DOHH2 (cell line): Measurements from ENCODE around the gene NSUN5.
"Not testable (repeated sequence)": the region's sequence is repeated elsewhere in the genome, so short reads cannot be mapped to it uniquely, and the experiment has no call there.

ENCODE experiments used
- EZH2phosphoT487 ChIP-seq: fragments of 200-600 bp; sonication (generic); IDR thresholded peaks from 2 replicates; pipeline ENCODE4 v1.6.1; 2017; ENCODE audit warnings: borderline replicate concordance, mild to moderate bottlenecking, antibody characterized with exemption, low read length, moderate library complexity, mixed read lengths
- TF ChIP-seq, protein P1 (sequence below): fragments of 200-600 bp; sonication (generic); IDR thresholded peaks from one replicate; pipeline ENCODE4 v1.5.1; 2014; ENCODE audit warnings: antibody characterized with exemption, mild to moderate bottlenecking, low read depth, low read length; ENCODE audit not compliant: poor library complexity, severe bottlenecking

DNA sequence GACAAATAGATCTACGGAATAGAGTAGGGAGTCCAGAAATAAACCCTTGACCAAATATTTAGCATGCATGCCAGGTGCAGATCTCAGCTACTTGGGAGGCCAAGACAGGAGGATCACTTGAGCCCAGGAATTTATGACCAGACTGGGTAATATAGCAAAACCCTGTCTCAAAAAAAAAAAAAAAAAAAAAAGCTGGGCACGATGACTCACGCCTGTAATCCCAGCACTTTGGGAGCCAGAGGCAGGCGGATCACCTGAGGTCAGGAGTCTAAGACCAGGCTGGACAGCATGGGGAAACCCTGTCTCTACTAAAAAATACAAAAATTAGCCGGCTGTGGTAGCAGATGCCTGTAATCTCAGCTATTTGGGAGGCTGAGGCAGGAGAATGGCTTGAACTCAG lies 31.4 kb downstream of the NSUN5 start:
- TF ChIP-seq, protein P1, sequence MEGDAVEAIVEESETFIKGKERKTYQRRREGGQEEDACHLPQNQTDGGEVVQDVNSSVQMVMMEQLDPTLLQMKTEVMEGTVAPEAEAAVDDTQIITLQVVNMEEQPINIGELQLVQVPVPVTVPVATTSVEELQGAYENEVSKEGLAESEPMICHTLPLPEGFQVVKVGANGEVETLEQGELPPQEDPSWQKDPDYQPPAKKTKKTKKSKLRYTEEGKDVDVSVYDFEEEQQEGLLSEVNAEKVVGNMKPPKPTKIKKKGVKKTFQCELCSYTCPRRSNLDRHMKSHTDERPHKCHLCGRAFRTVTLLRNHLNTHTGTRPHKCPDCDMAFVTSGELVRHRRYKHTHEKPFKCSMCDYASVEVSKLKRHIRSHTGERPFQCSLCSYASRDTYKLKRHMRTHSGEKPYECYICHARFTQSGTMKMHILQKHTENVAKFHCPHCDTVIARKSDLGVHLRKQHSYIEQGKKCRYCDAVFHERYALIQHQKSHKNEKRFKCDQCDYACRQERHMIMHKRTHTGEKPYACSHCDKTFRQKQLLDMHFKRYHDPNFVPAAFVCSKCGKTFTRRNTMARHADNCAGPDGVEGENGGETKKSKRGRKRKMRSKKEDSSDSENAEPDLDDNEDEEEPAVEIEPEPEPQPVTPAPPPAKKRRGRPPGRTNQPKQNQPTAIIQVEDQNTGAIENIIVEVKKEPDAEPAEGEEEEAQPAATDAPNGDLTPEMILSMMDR = not testable (repeated sequence)
- not testable (repeated sequence) for TF ChIP-seq EZH2phosphoT487
